ENCODE measurements around the gene SLC25A52. TPM values are rescaled to one million over a fixed set of nuclear protein-coding genes. Genes with fewer than 3 reads are reported as not detected.

Gene SLC25A52
- polyA plus RNA-seq, 1 of the 3 experiments (the other 2 are of a cell fraction) = 0.03 TPM

- WGBS (ENCODE audit: low lambda C conversion rate) = 49% methylated on average over 10 of the region's 10 CpGs
- Histone ChIP-seq H4K20me1 (ENCODE audit: insufficient read depth) (no peaks in the 10 kb centered on the region), H3K4me2 (no peak overlapping the region), H3K27me3 (ENCODE audit: insufficient read depth) (no peaks in the 10 kb centered on the region), H3K79me2 (ENCODE audit: insufficient read depth) (no peaks in the 10 kb centered on the region), H3K9me3 (no peaks in the 10 kb centered on the region), H3K36me3 (replicated peaks in 1 of 2; ENCODE audit: control insufficient read depth in 1 of 2, insufficient read depth in 2 of 2, low read length in 1 of 2) (no peaks in the 10 kb centered on the region), H3F3A (replicated peaks; ENCODE audit: insufficient read depth) (no peaks in the 10 kb centered on the region), H3K4me3 (ENCODE audit: low read depth in 2 of 2, low read length in 1 of 2) (no peak overlapping the region), H2AFZ (ENCODE audit: low read depth) (no peak overlapping the region), H3K4me1 (ENCODE audit: control insufficient read depth in 1 of 2, insufficient read depth in 2 of 2, low read depth in 1 of 2, low read length in 1 of 2) (no peaks in the 10 kb centered on the region), H3K9ac (no peak overlapping the region), H3K9me2 (no peaks in the 10 kb centered on the region), H3K27ac (ENCODE audit: low read depth in 2 of 2, low read length in 1 of 2) (no peak overlapping the region)
- ChIA-PET CTCF (no interaction called here), POLR2A (no interaction called here)
- TF ChIP-seq SIN3A (IDR thresholded peaks at IDR 0.05; ENCODE audit: borderline replicate concordance, low read depth, low read length) = no peak
- DNase-seq = no peak
These were observed 28.7 kb upstream of the SLC25A52 start for GRCh38 chr18:31789409-31789808.

DNA sequence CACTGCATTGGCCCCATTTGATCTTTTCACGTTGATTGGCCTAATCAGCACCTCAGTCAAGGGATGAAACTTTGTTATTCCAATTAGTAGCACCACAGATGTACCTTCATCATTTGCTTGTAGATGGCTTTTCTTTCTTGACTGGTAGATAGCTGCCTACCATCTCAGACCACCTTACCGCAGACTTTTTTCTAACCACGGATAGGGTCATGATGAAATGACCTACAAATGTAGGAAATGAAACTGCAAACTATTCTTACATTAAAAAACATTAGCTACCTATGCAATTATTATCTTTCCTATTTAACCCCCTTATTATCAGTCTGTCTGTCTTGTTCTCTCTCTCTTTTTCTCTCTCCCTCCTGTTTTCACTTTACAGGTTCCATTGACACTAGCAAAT lies 22.4 kb upstream of the SLC25A52 start:
- H3K9ac ChIP-seq = no peak overlapping the region
- no peaks in the 10 kb centered on the region for H3F3A ChIP-seq (replicated peaks; ENCODE audit: insufficient read depth)

More for the DNA sequence above, 22.4 kb upstream of the SLC25A52 start:
- no peak overlapping the region for H3K4me3 ChIP-seq (ENCODE audit: low read depth in 2 of 2, low read length in 1 of 2)
- ChIA-PET CTCF (no interaction called here), POLR2A (no interaction called here)
- H2AFZ ChIP-seq (ENCODE audit: low read depth) = no peak overlapping the region
- H3K4me1 ChIP-seq (ENCODE audit: control insufficient read depth in 1 of 2, insufficient read depth in 2 of 2, low read depth in 1 of 2, low read length in 1 of 2) = no peaks in the 10 kb centered on the region
- no peaks in the 10 kb centered on the region for H3K9me3 ChIP-seq
- H4K20me1 ChIP-seq (ENCODE audit: insufficient read depth) = no peaks in the 10 kb centered on the region
- H3K79me2 ChIP-seq (ENCODE audit: insufficient read depth) = no peaks in the 10 kb centered on the region
- DNase-seq = no peak
- WGBS (ENCODE audit: low lambda C conversion rate) = 41% methylated on average over 3 of the region's 3 CpGs
- no peaks in the 10 kb centered on the region for H3K36me3 ChIP-seq (replicated peaks in 1 of 2; ENCODE audit: control insufficient read depth in 1 of 2, insufficient read depth in 2 of 2, low read length in 1 of 2)
- no peak overlapping the region for H3K4me2 ChIP-seq
- TF ChIP-seq NFIC (IDR thresholded peaks at IDR 0.05; ENCODE audit: borderline replicate concordance) (no peak), ZBTB33 (IDR thresholded peaks at IDR 0.05; ENCODE audit: borderline replicate concordance, low read depth) (no peak), REST (IDR thresholded peaks at IDR 0.05; ENCODE audit: low read depth, low read length) (no peak), EZH2phosphoT487 (IDR thresholded peaks at IDR 0.05; ENCODE audit: borderline replicate concordance, low read depth) (no peak), ELF1 (IDR thresholded peaks at IDR 0.05) (no peak)
- TF ChIP-seq, protein P1, sequence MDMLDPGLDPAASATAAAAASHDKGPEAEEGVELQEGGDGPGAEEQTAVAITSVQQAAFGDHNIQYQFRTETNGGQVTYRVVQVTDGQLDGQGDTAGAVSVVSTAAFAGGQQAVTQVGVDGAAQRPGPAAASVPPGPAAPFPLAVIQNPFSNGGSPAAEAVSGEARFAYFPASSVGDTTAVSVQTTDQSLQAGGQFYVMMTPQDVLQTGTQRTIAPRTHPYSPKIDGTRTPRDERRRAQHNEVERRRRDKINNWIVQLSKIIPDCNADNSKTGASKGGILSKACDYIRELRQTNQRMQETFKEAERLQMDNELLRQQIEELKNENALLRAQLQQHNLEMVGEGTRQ (IDR thresholded peaks at IDR 0.05; ENCODE audit: borderline replicate concordance, low read depth, low read length) = no peak
- no peaks in the 10 kb centered on the region for H3K27me3 ChIP-seq (ENCODE audit: insufficient read depth)
- H3K9me2 ChIP-seq = no peaks in the 10 kb centered on the region
- H3K27ac ChIP-seq (ENCODE audit: low read depth in 2 of 2, low read length in 1 of 2) = no peak overlapping the region

Data from SK-N-SH (cell line).